Loucy (cell line): ENCODE data around the gene H1-8.

ENCODE experiments used
- CTCF ChIP-seq: fragments of 200-600 bp; sonication (generic); conservative IDR thresholded peaks from 2 replicates; pipeline ENCODE4 v1.5.1; 2014; ENCODE audit warnings: mild to moderate bottlenecking, antibody characterized with exemption, low read length
- EZH2phosphoT487 ChIP-seq: fragments of 200-600 bp; IDR thresholded peaks from 2 replicates; pipeline ENCODE4 v1.6.1; 2018; ENCODE audit warnings: antibody characterized with exemption, mild to moderate bottlenecking, moderate library complexity, borderline replicate concordance

GRCh38 chr3:129547241-129547640 is 4.3 kb downstream of the H1-8 start:
- TF ChIP-seq CTCF (no peak), EZH2phosphoT487 (no peak)
